HCT116 (cell line): Measurements from ENCODE around the gene DNM3.

Experiments
- CEBPB ChIP-seq: IDR thresholded peaks from 2 replicates; pipeline ENCODE4 v1.6.1; 2012; ENCODE audit warnings: low read depth
- POLR2A ChIP-seq: IDR thresholded peaks from 2 replicates; pipeline ENCODE4 v1.7.0; 2011; ENCODE audit warnings: borderline replicate concordance; ENCODE audit not compliant: insufficient read depth, insufficient read length; ENCODE audit errors: extremely low read depth
- ZNF274 ChIP-seq: fragments of 200-500 bp; sonication (Bioruptor generic); IDR thresholded peaks from 2 replicates; pipeline ENCODE4 v1.6.1; 2014; ENCODE audit warnings: mild to moderate bottlenecking, low read depth, low read length, inconsistent platforms
- TF ChIP-seq, protein P1 (sequence below), 3 experiments: fragments of 200-600 bp in 1 of 3; sonication (generic) in 1 of 3; IDR thresholded peaks in 2 of 3; conservative IDR thresholded peaks in 1 of 3; 2 replicates each; pipeline ENCODE4 v1.5.1; 2012 to 2017; ENCODE audit warnings: low read depth in 2 of 3, low read length in 2 of 3, antibody characterized with exemption in 1 of 3, borderline replicate concordance in 1 of 3, control low read depth in 1 of 3, mild to moderate bottlenecking in 1 of 3, mixed read lengths in 1 of 3, mixed run types in 1 of 3, moderate library complexity in 1 of 3; ENCODE audit not compliant: insufficient read depth in 1 of 3

DNA sequence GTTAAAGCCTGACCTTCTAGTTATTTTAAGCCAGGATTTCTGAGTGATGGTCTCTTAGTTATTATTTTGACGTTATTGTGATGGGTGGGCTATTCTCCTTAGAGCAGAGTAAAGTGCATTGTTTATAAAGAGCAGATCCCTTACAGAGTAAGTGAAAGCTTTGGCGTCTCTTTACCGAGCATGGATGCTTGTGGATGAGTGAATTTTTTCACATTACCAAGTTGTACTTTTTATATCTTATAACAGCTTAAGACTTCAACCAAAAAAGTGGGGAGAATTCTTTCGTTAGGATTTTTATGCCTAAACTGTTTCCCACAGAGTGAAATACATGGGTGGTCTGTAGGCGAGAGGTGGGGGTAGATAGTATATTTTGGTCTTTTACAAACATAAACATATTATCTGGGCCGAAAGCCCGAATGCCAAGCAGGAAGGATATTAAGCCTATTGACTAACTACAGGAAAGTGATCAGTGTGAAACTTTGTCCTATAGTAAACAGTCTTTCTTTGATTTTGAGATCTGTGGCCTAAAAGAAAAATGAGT lies 300.1 kb downstream of the DNM3 start:
- no peak for TF ChIP-seq ZNF274
- TF ChIP-seq, protein P1, sequence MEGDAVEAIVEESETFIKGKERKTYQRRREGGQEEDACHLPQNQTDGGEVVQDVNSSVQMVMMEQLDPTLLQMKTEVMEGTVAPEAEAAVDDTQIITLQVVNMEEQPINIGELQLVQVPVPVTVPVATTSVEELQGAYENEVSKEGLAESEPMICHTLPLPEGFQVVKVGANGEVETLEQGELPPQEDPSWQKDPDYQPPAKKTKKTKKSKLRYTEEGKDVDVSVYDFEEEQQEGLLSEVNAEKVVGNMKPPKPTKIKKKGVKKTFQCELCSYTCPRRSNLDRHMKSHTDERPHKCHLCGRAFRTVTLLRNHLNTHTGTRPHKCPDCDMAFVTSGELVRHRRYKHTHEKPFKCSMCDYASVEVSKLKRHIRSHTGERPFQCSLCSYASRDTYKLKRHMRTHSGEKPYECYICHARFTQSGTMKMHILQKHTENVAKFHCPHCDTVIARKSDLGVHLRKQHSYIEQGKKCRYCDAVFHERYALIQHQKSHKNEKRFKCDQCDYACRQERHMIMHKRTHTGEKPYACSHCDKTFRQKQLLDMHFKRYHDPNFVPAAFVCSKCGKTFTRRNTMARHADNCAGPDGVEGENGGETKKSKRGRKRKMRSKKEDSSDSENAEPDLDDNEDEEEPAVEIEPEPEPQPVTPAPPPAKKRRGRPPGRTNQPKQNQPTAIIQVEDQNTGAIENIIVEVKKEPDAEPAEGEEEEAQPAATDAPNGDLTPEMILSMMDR (IDR thresholded peaks at IDR 0.05 in 2 of 3, conservative IDR thresholded peaks at IDR 0.05 in 1 of 3; ENCODE audit: borderline replicate concordance in 1 of 3, insufficient read depth in 1 of 3, low read depth in 2 of 3, low read length in 2 of 3) = no peak
- TF ChIP-seq CEBPB = no peak
- TF ChIP-seq POLR2A = no peak
